Measurements from ENCODE around the gene GPR156.
"Not testable (repeated sequence)": the region's sequence is repeated elsewhere in the genome, so short reads cannot be mapped to it uniquely, and the experiment has no call there.

The GPR156 gene

GRCh38 chr3:120274739-120275167 lies 10.3 kb downstream of the GPR156 start:
- no peak for DNase-seq (ENCODE audit: low read depth)

- no peak for DNase-seq (ENCODE audit: low read depth)
Observed at GRCh38 chr3:120272286-120272685, 12.7 kb downstream of the GPR156 start.

GRCh38 chr3:120265989-120266388 lies 19.0 kb downstream of the GPR156 start:
- no peak for DNase-seq (ENCODE audit: low read depth)

- no peak for DNase-seq (ENCODE audit: low read depth)
Observed at GRCh38 chr3:120264963-120265362, 20.1 kb downstream of the GPR156 start.

- no peak for DNase-seq (ENCODE audit: low read depth)
Observed at GRCh38 chr3:120263792-120264191, 21.2 kb downstream of the GPR156 start.

GRCh38 chr3:120258009-120258408 lies 27.0 kb downstream of the GPR156 start:
- no peak for DNase-seq (ENCODE audit: low read depth)

GRCh38 chr3:120245386-120245785 lies 39.6 kb downstream of the GPR156 start:
- DNase-seq (ENCODE audit: low read depth), result no peak

- no peak for DNase-seq (ENCODE audit: low read depth)
Observed at GRCh38 chr3:120244834-120245225, 40.2 kb downstream of the GPR156 start.

GRCh38 chr3:120239644-120240043 lies 45.4 kb downstream of the GPR156 start:
- no peak for DNase-seq (ENCODE audit: low read depth)

- DNase-seq (ENCODE audit: low read depth), result no peak
Observed at GRCh38 chr3:120227710-120228347, 57.2 kb downstream of the GPR156 start.

GRCh38 chr3:120224237-120224636 lies 60.8 kb downstream of the GPR156 start:
- no peak for DNase-seq (ENCODE audit: low read depth)

GRCh38 chr3:120218981-120219380 lies 66.0 kb downstream of the GPR156 start:
- no peak for DNase-seq (ENCODE audit: low read depth)

- not testable (repeated sequence) for DNase-seq (ENCODE audit: low read depth)
Observed at GRCh38 chr3:120216633-120217032, 68.4 kb downstream of the GPR156 start.

- no peak for DNase-seq (ENCODE audit: low read depth)
Observed at GRCh38 chr3:120214176-120214575, 70.8 kb downstream of the GPR156 start.

GRCh38 chr3:120212505-120212904 lies 72.5 kb downstream of the GPR156 start:
- DNase-seq (ENCODE audit: low read depth), result no peak

- no peak for DNase-seq (ENCODE audit: low read depth)
Observed at GRCh38 chr3:120209425-120209824, 75.6 kb downstream of the GPR156 start.

GRCh38 chr3:120204338-120204737 lies 80.7 kb downstream of the GPR156 start:
- DNase-seq (ENCODE audit: low read depth), result no peak

- no peak for DNase-seq (ENCODE audit: low read depth)
Observed at GRCh38 chr3:120203621-120204020, 81.4 kb downstream of the GPR156 start.

GRCh38 chr3:120203016-120203415 lies 82.0 kb downstream of the GPR156 start:
- DNase-seq (ENCODE audit: low read depth), result no peak

- DNase-seq (ENCODE audit: low read depth), result no peak
Observed at GRCh38 chr3:120202363-120202762, 82.7 kb downstream of the GPR156 start.

GRCh38 chr3:120200493-120201235 lies 84.4 kb downstream of the GPR156 start:
- DNase-seq (ENCODE audit: low read depth), result no peak

GRCh38 chr3:120198305-120198878 lies 86.6 kb downstream of the GPR156 start:
- no peak for DNase-seq (ENCODE audit: low read depth)

GRCh38 chr3:120196812-120197211 lies 88.2 kb downstream of the GPR156 start:
- no peak for DNase-seq (ENCODE audit: low read depth)

Data from activated T-cell treated with anti-CD3 and anti-CD28 coated beads for 48 hours (primary cell).